Panc1 (cell line): ENCODE results near the gene DUSP15. TPM values are rescaled to one million over a fixed set of nuclear protein-coding genes. Genes with fewer than 3 reads are reported as not detected.

Experiments used
- ATAC-seq: fragments of 200-7000 bp; cut with Tn5 transposase; 2 replicates; pipeline ENCODE4 v1.9.1; 2020; ENCODE audit warnings: mild to moderate bottlenecking, moderate library complexity
- BruUV-seq: library from RNA; stranded (reverse); fragments of 400-500 nt; replicated peaks from 2 replicates; lab custom pipeline; 2021; lab: Mats Ljungman, UMichigan
- CTCF ChIA-PET: fragments of 300-600 bp; sonication (Branson Sonifier 250); formaldehyde crosslinking; loops from one replicate; lab custom pipeline; 2022; ENCODE audit warnings: antibody characterized with exemption; lab: Charles Lee
- POLR2A ChIA-PET: fragments of 300-600 bp; sonication (Branson Sonifier 250); formaldehyde crosslinking; loops from one replicate; lab custom pipeline; 2022; ENCODE audit warnings: antibody characterized with exemption; lab: Charles Lee
- DNase-seq: peaks from one replicate; pipeline ENCODE4 v3.0.0-alpha.2; 2010; ENCODE audit warnings: low read depth, low spot score
- H3K27ac ChIP-seq: 2 replicates; pipeline ENCODE4 v1.5.1; 2011; ENCODE audit warnings: mild to moderate bottlenecking, low read length, inconsistent platforms
- H3K27me3 ChIP-seq: fragments of 200-500 bp; sonication (Bioruptor generic); 2 replicates; pipeline ENCODE4 v1.6.0; 2014; ENCODE audit warnings: low read length, inconsistent platforms; ENCODE audit not compliant: control insufficient read depth, insufficient read depth
- H3K36me3 ChIP-seq: fragments of 200-500 bp; sonication (Bioruptor generic); 2 replicates; pipeline ENCODE4 v1.5.1; 2014; ENCODE audit warnings: inconsistent platforms, mild to moderate bottlenecking, low read length, moderate library complexity; ENCODE audit not compliant: control insufficient read depth, insufficient read depth
- H3K4me1 ChIP-seq: 2 replicates; pipeline ENCODE4 v1.5.1; 2011; ENCODE audit warnings: inconsistent platforms, mild to moderate bottlenecking, low read length, moderate library complexity; ENCODE audit not compliant: control insufficient read depth, insufficient read depth
- H3K4me3 ChIP-seq, 2 experiments: 2 replicates each; pipeline ENCODE4 v1.5.1; 2011 to 2012; ENCODE audit warnings: low read depth in 2 of 2, low read length in 2 of 2, mild to moderate bottlenecking in 2 of 2, inconsistent platforms in 1 of 2, moderate library complexity in 1 of 2
- H3K9me3 ChIP-seq: fragments of 200-500 bp; sonication (Bioruptor generic); 2 replicates; pipeline ENCODE4 v1.5.1; 2014; ENCODE audit warnings: low read depth, mild to moderate bottlenecking, inconsistent platforms, low read length, moderate library complexity; ENCODE audit not compliant: control insufficient read depth, insufficient read depth
- POLR2AphosphoS5 ChIP-seq: IDR thresholded peaks from 2 replicates; pipeline ENCODE4 v1.6.1; 2012; ENCODE audit warnings: mild to moderate bottlenecking, low read depth, low read length, moderate library complexity
- SIN3A ChIP-seq: IDR thresholded peaks from 2 replicates; pipeline ENCODE4 v1.6.1; 2012; ENCODE audit warnings: low read depth, mild to moderate bottlenecking, low read length, moderate library complexity, borderline replicate concordance; ENCODE audit not compliant: insufficient read depth
- TCF7L2 ChIP-seq: IDR thresholded peaks from 2 replicates; pipeline ENCODE4 v1.6.1; 2011; ENCODE audit warnings: mild to moderate bottlenecking, low read depth, low read length, inconsistent platforms
- in situ Hi-C: cut with HindIII; loops from 2 replicates; pipeline ENCODE4 v1.10.0; 2016; ENCODE audit warnings: low sequenced_read_pairs, low pct_unique_long_range_greater_than_20kb
- intact Hi-C: fragments of 100-400 bp; cut with micrococcal nuclease; formaldehyde crosslinking; loops from one replicate; pipeline ENCODE4 v1.10.0; 2022; ENCODE audit not compliant: unreplicated experiment
- total RNA-seq: library from RNA; stranded (reverse); gene quantifications from one replicate; pipeline ENCODE4 v1.2.1, GENCODE V29; 2021; ENCODE audit not compliant: unreplicated experiment
- TF ChIP-seq, protein P1 (sequence below): fragments of 450-650 bp; IDR thresholded peaks from 2 replicates; pipeline ENCODE4 v1.5.1; 2017; ENCODE audit warnings: mild to moderate bottlenecking
- TF ChIP-seq, protein P2 (sequence below), 2 experiments: IDR thresholded peaks; 2 replicates each; pipeline ENCODE4 v1.6.1; 2011 to 2012; ENCODE audit warnings: low read depth in 2 of 2, control low read depth in 1 of 2, low read length in 1 of 2, mild to moderate bottlenecking in 1 of 2, moderate library complexity in 1 of 2; ENCODE audit not compliant: insufficient read depth in 1 of 2

Gene DUSP15
- total RNA-seq, 1 experiment from 2014 or later: 23.6 TPM

DNA sequence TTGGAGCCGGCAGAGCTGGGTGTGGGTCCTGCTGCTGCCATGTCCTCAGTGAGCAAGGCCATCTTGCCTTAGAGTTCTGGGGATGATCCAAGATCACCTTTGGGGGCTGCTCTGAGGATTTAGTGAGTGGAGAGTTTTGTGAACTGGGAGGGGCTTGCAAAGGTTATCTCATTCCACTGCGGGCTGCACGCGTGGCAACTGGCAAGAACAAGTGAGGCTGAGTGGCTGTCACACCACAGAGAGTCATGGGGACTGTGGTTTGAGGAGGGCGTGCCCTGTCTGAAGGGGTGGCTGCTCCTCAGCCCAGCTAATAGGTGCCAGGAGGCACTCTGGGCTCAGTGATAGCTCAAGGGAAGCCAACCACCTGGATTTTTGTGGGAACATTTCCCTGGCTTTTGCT lies 37.7 kb upstream of the DUSP15 start:
- H3K4me3 ChIP-seq: no peak overlapping the region
- no peaks in the 10 kb centered on the region for H3K36me3 ChIP-seq
- intact Hi-C loops (no loop called here), in situ Hi-C loops (no loop called here)
- no peak overlapping the region for H3K27ac ChIP-seq
- no peak for DNase-seq
- no peak for ATAC-seq
- no TSS peak for BruUV-seq
- TF ChIP-seq, protein P1, sequence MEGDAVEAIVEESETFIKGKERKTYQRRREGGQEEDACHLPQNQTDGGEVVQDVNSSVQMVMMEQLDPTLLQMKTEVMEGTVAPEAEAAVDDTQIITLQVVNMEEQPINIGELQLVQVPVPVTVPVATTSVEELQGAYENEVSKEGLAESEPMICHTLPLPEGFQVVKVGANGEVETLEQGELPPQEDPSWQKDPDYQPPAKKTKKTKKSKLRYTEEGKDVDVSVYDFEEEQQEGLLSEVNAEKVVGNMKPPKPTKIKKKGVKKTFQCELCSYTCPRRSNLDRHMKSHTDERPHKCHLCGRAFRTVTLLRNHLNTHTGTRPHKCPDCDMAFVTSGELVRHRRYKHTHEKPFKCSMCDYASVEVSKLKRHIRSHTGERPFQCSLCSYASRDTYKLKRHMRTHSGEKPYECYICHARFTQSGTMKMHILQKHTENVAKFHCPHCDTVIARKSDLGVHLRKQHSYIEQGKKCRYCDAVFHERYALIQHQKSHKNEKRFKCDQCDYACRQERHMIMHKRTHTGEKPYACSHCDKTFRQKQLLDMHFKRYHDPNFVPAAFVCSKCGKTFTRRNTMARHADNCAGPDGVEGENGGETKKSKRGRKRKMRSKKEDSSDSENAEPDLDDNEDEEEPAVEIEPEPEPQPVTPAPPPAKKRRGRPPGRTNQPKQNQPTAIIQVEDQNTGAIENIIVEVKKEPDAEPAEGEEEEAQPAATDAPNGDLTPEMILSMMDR: no peak
- TF ChIP-seq, protein P2, sequence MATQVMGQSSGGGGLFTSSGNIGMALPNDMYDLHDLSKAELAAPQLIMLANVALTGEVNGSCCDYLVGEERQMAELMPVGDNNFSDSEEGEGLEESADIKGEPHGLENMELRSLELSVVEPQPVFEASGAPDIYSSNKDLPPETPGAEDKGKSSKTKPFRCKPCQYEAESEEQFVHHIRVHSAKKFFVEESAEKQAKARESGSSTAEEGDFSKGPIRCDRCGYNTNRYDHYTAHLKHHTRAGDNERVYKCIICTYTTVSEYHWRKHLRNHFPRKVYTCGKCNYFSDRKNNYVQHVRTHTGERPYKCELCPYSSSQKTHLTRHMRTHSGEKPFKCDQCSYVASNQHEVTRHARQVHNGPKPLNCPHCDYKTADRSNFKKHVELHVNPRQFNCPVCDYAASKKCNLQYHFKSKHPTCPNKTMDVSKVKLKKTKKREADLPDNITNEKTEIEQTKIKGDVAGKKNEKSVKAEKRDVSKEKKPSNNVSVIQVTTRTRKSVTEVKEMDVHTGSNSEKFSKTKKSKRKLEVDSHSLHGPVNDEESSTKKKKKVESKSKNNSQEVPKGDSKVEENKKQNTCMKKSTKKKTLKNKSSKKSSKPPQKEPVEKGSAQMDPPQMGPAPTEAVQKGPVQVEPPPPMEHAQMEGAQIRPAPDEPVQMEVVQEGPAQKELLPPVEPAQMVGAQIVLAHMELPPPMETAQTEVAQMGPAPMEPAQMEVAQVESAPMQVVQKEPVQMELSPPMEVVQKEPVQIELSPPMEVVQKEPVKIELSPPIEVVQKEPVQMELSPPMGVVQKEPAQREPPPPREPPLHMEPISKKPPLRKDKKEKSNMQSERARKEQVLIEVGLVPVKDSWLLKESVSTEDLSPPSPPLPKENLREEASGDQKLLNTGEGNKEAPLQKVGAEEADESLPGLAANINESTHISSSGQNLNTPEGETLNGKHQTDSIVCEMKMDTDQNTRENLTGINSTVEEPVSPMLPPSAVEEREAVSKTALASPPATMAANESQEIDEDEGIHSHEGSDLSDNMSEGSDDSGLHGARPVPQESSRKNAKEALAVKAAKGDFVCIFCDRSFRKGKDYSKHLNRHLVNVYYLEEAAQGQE (IDR thresholded peaks at IDR 0.05; ENCODE audit: insufficient read depth in 1 of 2, low read depth in 2 of 2, low read length in 1 of 2): no peak
- H3K4me1 ChIP-seq: no peaks in the 10 kb centered on the region
- ChIA-PET CTCF (no interaction called here), POLR2A (no interaction called here)
- H3K9me3 ChIP-seq: no peaks in the 10 kb centered on the region
- no peaks in the 10 kb centered on the region for H3K27me3 ChIP-seq

DNA sequence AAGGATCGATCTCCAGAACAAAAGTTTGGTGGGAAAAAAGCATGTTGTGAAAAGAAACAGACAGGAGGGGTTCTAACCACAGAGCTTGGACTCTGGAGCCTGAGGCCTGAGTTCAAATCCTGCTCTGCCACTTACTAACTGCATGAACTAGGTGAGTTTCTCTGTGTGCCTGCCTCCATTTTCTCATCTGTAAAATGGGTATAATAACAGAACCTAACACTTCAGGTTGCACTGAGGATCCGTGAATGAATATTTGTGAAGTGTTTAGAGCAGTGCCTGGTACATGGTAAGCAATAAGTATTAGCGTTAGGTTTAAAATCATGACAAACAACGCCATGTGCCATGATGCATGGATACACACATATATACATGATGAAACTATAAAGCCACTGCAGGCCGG lies 36.7 kb upstream of the DUSP15 start:
- Histone ChIP-seq H3K27ac (no peak overlapping the region), H3K4me1 (no peaks in the 10 kb centered on the region), H3K27me3 (no peaks in the 10 kb centered on the region), H3K4me3 (no peak overlapping the region), H3K36me3 (no peaks in the 10 kb centered on the region), H3K9me3 (no peaks in the 10 kb centered on the region)
- BruUV-seq: no TSS peak
- DNase-seq: no peak
- no peak for ATAC-seq
- intact Hi-C loops: no loop called here
- POLR2A ChIA-PET: no interaction called here
- TF ChIP-seq SIN3A (no peak), POLR2AphosphoS5 (no peak), TCF7L2 (no peak)
- TF ChIP-seq, protein P1: no peak
- in situ Hi-C loops: no loop called here
- CTCF ChIA-PET: no interaction called here

DNA sequence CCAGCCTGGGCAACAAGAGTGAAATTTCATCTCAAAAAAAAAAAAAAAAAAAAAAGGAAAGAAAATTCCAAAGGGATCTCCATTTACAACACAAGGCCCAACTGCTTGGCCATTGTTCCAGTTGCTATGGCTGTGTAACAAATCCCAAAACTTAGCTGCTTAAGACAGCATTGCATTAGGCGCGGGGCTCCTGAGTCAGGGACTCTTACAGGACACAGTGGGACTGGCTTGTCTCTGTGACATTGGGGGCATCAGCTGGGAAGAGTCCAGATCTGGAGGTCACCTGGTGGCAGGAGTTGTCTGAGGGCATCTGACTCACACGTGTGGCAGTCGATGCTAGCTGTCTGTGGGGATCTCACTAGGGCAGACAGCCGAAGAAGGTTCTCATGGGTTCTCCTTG lies 35.7 kb upstream of the DUSP15 start:
- ATAC-seq (no peak), DNase-seq (no peak)
- no TSS peak for BruUV-seq
- TF ChIP-seq, protein P2 (IDR thresholded peaks at IDR 0.05; ENCODE audit: insufficient read depth in 1 of 2, low read depth in 2 of 2, low read length in 1 of 2): no peak
- TF ChIP-seq, protein P1: no peak
- TF ChIP-seq POLR2AphosphoS5 (no peak), SIN3A (no peak), TCF7L2 (no peak)
- Histone ChIP-seq H3K4me3 (no peak overlapping the region), H3K4me1 (no peaks in the 10 kb centered on the region), H3K27ac (no peak overlapping the region), H3K9me3 (no peaks in the 10 kb centered on the region), H3K27me3 (no peaks in the 10 kb centered on the region), H3K36me3 (no peaks in the 10 kb centered on the region)
- CTCF ChIA-PET: interaction anchor here (0.5 to 0.7 kb wide), 3 partner anchors 60 to 515 kb away, joined by 3 to 7 read pairs (median 4); no protein-coding TSS in a partner anchor
- intact Hi-C loops (no loop called here), in situ Hi-C loops (no loop called here)
- POLR2A ChIA-PET: no interaction called here
